Skin epidermis (tissue), 12 donors: ENCODE data around the gene XRCC5.
"Not testable (repeated sequence)": the region's sequence is repeated elsewhere in the genome, so short reads cannot be mapped to it uniquely, and the experiment has no call there.

Experiments
- H3K27ac ChIP-seq, 21 experiments: fragments of 200-600 bp; sonication (generic) in 11 of 21; one replicate each; pipeline ENCODE4 v1.5.0; 2020; ENCODE audit warnings: mild to moderate bottlenecking in 3 of 21, inconsistent platforms in 2 of 21, moderate library complexity in 2 of 21
- H3K4me3 ChIP-seq, 7 experiments: fragments of 200-600 bp; sonication (generic) in 2 of 7; one replicate each; pipeline ENCODE4 v1.5.0; 2020; ENCODE audit warnings: inconsistent platforms in 2 of 7, mild to moderate bottlenecking in 2 of 7, moderate library complexity in 1 of 7

Gene XRCC5

DNA sequence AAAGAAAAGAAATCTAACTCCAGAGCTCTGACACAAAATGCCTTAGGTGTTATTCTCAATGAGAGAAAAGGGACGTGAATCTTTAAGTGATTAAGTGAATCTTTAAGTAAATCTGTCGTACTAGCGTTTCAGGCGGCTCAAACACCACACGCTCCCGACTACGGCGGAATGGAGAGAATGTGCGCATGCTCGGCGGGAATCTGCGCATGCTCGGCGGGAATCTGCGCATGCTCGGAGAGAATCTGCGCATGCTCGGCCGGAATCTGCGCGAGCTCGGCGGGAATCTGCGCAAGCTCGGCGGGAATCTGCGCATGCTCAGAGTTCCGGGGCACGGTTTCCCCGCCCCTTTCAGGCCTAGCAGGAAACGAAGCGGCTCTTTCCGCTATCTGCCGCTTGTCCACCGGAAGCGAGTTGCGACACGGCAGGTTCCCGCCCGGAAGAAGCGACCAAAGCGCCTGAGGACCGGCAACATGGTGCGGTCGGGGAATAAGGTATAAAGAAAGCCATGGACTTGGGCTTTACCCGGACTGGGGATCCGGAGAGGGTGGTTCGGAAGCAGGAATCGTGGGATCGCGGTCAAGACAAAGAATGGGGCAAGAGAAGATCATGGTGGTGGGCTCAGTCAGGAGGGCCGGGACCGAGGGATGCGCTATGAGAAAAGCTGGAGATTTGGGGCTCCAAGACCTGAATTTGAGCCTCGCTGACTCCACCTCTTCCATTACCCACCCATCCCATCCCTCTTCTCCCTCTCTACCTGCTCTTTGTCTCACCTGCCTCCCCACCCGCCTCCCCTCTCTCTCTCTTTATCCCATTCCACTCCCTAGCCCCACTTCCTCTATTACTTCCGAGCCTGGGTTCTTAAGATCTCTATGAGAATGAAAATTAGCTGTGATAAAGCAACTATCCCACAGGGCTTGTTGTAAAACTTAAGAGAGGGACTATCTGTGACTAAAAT is at the start of gene XRCC5:
Gene XRCC5, plus strand, starts transcription at position 382 of the 955 bp plus-strand sequence. Its CDS starts 89 bp downstream, at position 471.
- Histone ChIP-seq H3K27ac (peak within 1 kb of the TSS; percentile 50 to 98 (median 93)), H3K4me3 (peak within 1 kb of the TSS; percentile 46 to 99 (median 83))

DNA sequence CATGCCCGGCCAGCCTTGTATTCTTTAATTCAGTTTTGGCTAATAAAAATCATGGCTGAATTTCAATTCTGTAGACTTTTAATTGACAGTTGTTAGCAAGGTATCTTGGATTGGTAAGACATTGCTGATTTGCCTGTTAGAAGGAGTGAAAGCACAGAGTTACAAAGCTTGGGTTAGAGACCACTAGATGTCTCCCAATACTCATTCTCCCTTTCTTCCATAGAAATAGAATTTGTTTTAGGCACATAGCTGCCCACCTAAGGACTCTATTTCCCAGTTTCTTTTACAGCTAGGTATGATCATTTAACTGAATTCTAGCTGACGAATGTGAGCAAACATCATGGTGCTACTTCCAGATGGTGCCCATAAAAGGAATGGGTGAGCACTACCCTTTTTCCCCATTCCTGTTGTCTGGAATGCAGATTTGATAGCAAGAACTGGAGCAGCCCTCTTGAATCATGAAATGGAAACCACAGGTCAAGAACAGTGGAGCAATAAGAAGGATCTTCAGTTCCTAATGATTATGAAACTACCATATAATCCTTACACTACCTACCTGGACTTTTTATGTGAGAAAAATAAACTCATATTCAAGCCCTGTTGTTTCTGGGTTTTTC is 45.0 kb upstream of the XRCC5 start:
- Histone ChIP-seq H3K4me3 (no peak overlapping the region), H3K27ac (no peak overlapping the region)

DNA sequence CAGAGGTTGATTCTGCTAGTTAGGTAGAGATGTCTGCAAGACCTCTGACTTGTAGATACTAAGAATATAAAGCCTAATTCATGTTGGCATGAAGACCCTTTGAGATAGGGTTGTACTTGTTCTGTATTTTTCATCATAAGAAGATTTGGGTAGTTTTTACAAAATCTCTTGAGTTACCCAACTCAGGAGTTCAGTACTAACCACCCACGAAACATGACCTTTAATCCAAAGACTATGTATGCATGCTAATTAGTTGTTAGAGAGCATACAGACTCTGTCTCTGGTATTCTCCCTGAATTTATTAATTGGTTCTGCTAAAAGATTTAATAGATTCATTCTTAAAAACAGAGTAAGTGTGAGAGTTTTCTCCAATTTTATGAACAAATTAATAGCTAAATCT is 44.5 kb upstream of the XRCC5 start:
- Histone ChIP-seq H3K4me3 (no peak overlapping the region), H3K27ac (no peak overlapping the region)

DNA sequence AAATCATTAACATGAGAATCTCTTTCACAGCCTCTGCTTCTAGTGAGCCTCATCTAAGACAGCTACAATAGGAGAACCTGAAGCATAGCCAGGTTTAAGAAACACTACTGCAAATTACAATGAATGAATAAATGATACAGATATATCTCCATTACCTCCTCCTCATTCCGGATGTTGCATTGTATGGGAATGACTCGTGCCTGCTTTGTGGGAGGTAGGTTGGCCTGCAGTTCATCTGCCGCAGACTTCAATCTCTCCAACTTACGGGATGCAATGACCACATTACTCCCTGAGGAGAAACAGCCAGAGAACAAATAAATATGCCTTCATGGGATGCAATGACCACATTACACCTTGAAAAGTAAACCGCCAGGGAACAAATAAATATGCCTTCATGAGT is 42.9 kb upstream of the XRCC5 start:
- Histone ChIP-seq H3K4me3 (no peak overlapping the region), H3K27ac (no peak overlapping the region)

DNA sequence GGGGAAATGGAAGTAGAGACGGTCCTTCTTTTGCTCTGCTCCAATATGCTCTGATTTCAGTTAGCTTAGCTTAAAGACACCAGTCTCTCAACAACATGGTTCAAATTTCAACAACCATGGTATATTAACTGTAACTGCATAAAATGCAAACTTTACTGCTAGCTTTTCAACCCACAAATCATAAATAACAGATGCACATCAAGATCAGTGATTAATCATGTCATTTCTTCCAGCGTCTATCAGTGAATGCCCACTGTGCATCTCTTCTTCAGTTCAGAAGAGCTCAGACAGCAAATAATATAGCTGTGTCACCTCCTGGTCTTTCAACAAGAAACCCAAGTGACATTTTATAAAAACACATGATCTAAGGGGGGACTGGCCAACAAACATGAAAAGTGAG is 40.1 kb upstream of the XRCC5 start:
- H3K27ac ChIP-seq = no peak overlapping the region
- no peak overlapping the region for H3K4me3 ChIP-seq

DNA sequence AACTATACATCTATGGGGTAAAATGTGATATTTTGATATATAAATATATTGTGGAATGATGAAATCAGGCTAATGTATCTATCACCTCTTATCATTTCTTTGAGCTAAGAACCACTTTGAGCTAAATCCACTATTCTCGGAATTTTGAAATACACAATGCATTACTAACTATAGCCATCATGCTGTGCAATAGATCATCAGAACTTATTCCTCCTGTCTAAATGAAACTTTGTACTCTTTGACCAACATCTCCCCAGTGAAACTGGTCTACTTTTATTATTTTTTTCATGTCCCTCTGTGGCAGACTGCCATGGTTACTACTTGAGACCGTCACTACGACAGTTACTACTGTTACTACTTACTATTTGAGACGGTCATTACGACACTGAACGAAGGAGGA is 39.0 kb upstream of the XRCC5 start:
- Histone ChIP-seq H3K27ac (no peak overlapping the region), H3K4me3 (no peak overlapping the region)

DNA sequence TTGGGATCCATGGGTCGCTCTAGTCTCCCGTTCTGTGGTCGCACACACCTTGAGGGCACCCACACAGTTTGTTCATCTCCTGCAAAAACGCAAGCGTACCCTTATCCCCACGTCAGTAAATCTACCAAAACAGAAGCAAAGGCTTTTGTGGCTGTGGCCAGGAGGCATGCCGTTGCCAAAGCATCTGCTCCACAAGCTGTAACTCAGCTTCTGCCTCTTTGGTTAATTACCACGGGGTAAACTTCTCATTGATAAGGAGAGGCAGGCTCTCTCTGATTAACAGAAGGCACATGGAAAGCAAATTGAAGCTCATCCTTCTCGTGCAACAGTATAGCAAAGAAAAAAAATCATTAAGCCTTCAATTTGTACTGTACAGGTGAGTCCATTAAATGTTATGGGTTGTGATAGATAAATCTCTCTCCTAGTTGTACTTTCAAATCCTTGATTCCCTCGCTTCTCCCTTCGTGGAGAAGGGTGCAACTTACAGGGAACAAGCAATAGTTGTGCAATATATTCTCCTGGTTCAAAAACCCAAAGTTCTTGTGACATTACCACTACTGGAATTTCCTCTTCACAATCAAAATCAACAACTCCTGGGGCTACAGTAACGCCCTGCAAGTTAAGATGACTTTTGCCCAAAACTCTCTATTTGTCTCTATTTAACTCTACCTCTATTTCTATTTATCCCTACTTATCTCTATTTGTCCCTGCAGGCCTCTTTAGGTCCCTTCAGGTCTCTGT is 37.9 kb upstream of the XRCC5 start:
- H3K27ac ChIP-seq = no peak overlapping the region
- H3K4me3 ChIP-seq = no peak overlapping the region

DNA sequence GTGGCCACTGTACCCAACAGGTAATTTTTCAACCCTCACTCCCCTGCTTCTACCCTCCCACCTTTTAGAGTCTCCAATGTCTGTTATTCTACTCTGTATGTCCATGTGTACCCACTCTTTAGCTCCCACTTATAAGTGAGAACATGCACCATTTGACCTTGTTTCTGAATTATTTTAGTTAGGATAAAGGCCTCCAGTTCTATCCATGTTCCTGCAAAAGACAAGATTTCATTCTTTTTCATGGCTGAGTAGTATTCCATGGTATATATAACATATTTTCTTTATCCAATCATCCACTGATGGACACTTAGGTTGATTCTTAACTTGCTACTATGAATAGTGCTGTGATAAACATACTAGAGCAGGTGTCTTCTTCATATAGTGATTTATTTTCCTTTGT is 36.7 kb upstream of the XRCC5 start:
- Histone ChIP-seq H3K4me3 (no peak overlapping the region), H3K27ac (no peak overlapping the region)

DNA sequence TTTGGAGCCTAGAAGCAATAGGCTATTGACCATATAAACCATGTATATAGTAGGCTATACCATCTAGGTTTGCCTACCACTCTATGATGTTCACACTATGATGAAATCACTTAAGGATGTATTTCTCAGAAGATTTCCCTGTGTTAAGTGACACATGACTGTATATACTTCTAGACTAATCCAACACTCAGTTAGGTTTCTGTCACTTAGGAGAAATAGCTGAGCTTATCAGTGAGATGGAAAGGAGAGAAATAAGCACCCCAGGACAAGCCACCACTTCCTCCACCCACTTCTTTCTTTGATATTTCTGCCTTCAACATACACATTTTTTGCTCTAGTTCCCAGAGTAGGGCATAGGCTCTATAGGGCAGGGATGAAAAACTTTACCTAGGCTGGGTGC is 35.4 kb upstream of the XRCC5 start:
- Histone ChIP-seq H3K27ac (no peak overlapping the region), H3K4me3 (no peak overlapping the region)

DNA sequence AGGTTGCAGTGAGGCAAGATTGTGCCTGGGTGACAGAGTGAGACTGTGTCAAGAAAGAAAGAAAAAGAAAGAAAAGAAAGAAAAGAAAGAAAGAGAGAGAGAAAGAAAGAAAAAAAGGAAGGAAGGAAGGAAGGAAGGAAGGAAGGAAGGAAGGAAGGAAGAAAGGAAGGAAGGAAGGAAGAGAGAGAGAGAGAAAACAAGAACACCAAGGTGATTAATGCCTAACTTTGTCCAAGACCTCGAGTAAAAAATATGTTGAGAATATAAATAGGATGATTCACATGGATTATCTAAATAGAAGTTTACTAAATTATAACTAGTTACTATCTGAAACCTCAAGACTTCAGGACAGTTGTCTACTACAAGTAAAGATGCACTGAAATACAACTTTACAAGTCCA is 34.8 kb upstream of the XRCC5 start:
- no peak overlapping the region for H3K4me3 ChIP-seq
- no peak overlapping the region for H3K27ac ChIP-seq

DNA sequence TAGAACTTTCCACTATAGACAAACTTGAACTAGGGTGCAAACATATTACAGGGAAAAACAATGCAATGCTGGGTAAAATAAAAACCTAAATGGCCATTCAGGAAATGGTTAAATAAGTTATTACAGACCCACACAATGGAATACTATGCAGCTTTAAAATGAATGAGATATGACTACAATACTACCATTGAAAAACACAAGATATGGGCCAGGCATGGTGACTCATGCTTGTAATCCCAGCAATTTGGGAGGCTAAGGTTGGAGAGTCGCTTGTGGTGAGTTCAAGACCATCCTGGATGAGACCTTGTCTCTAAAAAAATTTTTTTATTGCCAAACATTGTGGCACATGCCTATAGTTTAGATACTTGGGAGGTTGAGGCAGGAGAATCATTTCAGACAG is 34.4 kb upstream of the XRCC5 start:
- Histone ChIP-seq H3K27ac (no peak overlapping the region), H3K4me3 (no peak overlapping the region)

DNA sequence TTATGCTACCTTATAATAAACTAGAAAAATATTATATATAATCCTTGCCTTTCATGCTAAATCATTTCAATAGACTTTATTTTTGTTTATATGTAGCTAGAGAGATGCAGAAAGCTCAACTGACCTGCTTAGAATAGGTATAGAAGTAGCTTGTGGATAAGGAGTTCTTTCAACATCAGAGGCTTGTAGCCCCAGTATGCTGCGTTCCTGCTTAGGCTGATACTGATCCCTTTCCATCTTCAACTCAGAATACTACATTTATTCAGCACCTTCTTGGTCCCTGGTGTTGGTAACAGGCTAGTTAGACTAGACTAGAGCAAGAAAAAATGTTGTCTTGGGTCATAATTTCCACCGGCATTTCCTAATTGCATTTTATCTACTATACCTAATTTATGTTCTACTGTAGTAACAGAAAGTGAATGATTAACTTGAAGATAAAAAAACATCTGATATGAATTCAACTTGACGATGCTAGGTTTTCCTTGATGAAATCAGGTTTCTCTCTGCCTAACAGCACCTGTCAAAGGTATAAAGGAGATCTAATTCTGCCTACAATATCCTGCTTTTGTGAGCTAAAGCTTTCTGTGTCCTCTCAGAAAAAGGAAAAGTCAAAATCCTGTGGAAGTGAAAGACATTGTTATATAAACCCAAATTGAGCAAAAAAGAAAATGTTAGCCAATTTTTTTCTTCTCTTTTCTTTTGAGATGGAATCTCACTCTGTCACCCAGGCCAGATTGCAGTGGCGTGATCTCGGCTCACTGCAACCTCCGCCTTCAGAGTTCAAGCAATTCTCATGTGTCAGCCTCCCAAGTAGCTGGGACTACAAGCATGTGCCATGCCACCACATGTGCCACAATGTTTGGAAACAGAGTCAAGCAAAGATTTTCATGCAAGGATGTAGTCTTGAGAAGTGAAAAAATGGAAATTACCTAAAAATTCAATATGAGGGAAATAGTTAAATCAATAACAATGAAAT is 33.4 kb upstream of the XRCC5 start:
- no peak overlapping the region for H3K27ac ChIP-seq
- H3K4me3 ChIP-seq = no peak overlapping the region

DNA sequence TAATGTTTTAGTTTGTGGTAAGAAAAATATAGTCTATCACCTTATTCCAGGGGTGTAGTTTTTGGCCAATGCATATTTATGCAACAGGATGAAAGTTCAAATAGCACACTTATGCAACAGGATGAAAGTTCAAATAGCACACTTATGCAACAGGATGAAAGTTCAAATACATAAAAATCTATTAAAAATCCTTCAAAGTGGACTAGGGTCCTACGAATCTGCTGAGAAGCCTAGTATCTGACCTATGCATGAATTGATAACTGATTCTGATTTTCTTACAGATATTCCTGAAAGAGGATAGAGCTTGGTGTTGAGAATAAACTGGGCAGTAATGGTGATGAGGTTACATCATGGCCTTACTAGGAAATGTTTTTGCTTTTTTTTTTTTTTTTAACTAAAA is 30.4 kb upstream of the XRCC5 start:
- Histone ChIP-seq H3K27ac (no peak overlapping the region), H3K4me3 (no peak overlapping the region)

DNA sequence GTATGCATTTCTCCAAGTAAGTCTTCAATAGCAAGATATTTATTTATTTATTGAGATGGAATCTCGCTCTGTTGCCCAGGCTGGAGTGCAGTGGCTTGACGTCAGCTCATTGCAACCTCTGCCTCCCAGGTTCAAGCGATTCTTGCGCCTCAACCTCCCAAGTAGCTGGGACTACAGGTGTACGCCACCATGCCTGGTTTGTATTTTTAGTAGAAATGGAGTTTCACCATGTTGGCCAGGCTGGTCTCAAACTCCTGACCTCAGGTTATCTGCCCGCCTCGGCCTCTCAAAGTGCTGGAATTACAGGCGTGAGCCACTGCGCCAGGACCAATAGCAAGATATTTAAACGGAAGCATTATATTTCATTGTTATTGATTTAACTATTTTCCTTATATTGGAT is 29.1 kb upstream of the XRCC5 start:
- H3K4me3 ChIP-seq, H3K27ac ChIP-seq: not testable (repeated sequence)

DNA sequence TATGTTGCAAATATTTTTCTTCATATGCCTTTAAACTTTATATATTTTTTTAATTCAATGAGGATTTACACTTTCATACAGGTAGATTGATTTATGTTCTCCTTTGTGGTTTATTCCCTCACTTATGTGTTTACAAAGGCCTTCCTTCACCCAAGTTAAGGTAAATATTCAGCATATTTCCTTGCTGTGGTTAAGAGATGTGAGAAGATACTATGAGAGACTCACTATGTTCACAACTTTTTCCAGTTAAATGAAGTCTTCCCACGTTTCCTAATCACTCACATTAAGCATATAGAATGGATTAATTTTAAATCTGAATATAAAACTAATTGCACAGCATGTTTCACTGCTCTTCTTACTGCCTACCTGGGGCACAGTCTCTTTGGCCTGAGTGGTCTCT is 28.1 kb upstream of the XRCC5 start:
- peak overlapping the region; percentile 41 to 69 (median 57) for H3K4me3 ChIP-seq
- H3K27ac ChIP-seq = peak overlapping the region in 16 of 21 experiments; percentile 14 to 91 (median 72)

DNA sequence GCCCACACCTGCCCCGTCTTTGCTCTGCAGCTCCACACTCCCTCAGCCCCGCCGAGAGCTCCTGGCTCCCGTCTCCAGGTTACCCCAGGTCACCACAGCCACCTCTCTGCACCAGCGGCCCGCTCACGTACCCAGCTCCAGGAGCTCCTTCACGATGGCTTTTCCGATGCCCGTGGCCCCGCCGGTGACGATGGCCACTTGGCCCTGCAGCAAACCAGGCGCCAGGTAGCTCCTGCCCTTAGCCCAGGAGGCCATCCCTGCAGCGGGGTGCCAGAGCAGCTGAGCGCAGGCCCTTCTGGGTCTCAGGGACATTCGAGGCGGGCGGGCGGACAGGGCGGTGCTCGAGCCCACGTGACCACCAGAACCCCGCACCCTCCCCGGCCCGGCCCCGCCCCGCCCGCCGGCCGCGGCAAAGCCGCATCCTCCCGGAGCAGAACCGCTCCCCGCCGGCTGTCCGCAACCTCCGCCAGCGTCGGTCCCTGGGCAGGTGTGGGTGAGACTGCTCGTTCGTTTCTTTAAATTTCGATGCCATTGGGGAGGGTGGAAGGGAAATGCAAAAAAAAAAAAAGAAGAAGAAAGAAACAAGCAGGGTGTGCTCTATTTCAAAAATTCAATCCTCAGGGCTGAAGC is 27.5 kb upstream of the XRCC5 start, which contains the start of the genes PECR and TMEM169:
Gene PECR, minus strand, starts transcription at position 323 of the 630 bp plus-strand sequence. Its CDS starts 68 bp downstream, at position 255.
Gene TMEM169, plus strand, starts transcription at position 433 of the 630 bp plus-strand sequence. CDS start 14,045 bp downstream, outside the sequence.
- Histone ChIP-seq H3K27ac (peak within 1 kb of the TSS in 17 of 21 experiments; percentile 28 to 91 (median 71)), H3K4me3 (peak within 1 kb of the TSS; percentile 41 to 69 (median 57))

DNA sequence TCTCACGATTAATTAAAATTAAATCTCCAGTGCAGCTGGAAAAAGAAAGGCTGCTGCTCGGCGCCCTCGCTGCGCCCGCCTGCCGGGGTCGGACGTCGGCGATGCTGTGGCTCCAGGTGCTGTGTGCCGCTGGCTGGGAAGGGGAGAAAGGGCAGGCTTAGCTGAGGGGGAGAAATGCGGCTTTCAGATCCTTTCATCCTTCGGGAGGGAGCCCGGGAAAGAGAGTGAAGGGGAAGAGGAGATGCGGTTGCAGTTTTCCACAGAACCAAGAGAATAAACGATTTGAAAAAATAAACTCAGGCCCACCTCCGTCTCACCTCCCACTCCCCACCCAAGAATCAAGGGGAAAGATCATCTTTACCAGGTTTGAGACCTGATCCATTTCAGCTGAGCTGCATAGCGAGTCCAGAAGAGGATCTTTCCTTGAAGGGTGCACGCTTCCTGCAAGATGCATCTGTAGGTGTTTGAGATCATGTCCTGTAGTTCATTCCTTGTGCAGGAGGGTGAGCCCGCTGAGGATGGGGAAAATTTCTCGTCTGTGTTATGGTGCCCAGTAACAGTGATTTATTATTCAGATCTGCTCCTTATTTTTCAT is 26.9 kb upstream of the XRCC5 start:
- H3K4me3 ChIP-seq = peak overlapping the region; percentile 41 to 69 (median 57)
- peak overlapping the region in 16 of 21 experiments; percentile 19 to 91 (median 68) for H3K27ac ChIP-seq

DNA sequence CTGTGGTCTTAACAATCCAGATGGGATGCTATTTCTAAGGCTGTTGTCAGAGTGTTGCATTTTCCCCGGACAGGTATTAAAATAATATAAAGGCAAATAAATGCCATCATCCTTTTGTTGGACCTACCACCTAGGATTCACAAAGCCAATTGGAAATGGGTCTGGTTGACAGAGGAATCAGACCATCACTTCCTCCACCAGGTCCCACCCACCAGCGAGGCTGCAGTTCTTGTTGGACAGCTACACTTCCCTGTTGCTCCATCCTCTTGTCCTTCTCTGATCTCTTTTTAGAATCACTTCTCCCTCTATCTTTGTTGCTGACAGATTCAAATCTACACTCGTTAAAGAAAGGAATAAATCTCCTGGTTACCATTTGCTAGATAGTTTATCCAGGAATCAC is 26.3 kb upstream of the XRCC5 start:
- Histone ChIP-seq H3K4me3 (no peak overlapping the region), H3K27ac (peak overlapping the region in 2 of 21 experiments; percentile 79 to 91)
